CD4-positive, alpha-beta T cell (primary cell): ENCODE data around the gene MAP2K4. TPM values are rescaled to one million over a fixed set of nuclear protein-coding genes. Genes with fewer than 3 reads are reported as not detected.

ENCODE experiments used
- ATAC-seq: fragments of 200-7000 bp; cut with Tn5 transposase; one replicate; pipeline ENCODE4 v1.10.0; 2022; ENCODE audit warnings: mild to moderate bottlenecking; ENCODE audit not compliant: poor library complexity
- CTCF ChIA-PET: fragments of 350-600 bp; sonication (Branson Sonifier 250); formaldehyde crosslinking; loops from one replicate; lab custom pipeline; 2021; ENCODE audit warnings: antibody characterized with exemption, inconsistent platforms; lab: Charles Lee
- POLR2A ChIA-PET: fragments of 350-600 bp; sonication (Branson Sonifier 250); formaldehyde crosslinking; loops from one replicate; lab custom pipeline; 2021; ENCODE audit warnings: antibody characterized with exemption, inconsistent platforms; lab: Charles Lee
- DNase-seq, 14 experiments: peaks; one replicate each; pipeline ENCODE4 v3.0.0-alpha.2; 2013 to 2020; ENCODE audit warnings: mixed read lengths in 2 of 14
- H3K27ac ChIP-seq, 2 donors: one replicate each; pipeline versions ENCODE4 v1.5.1 to v1.7.0; 2013; ENCODE audit warnings: low read length in 2 of 2, low read depth in 1 of 2, mild to moderate bottlenecking in 1 of 2
- H3K27me3 ChIP-seq, 2 experiments: 1 replicate in 1 of 2; 2 replicates in 1 of 2; pipeline versions ENCODE4 v1.6.1 to v1.7.0; 2013; ENCODE audit warnings: low read length in 2 of 2, control low read depth in 1 of 2, mild to moderate bottlenecking in 1 of 2, moderate library complexity in 1 of 2; ENCODE audit not compliant: insufficient read depth in 2 of 2, control insufficient read depth in 1 of 2
- H3K36me3 ChIP-seq: one replicate; pipeline ENCODE4 v1.6.1; 2013; ENCODE audit warnings: low read length, control low read depth; ENCODE audit not compliant: insufficient read depth
- H3K4me1 ChIP-seq: one replicate; pipeline ENCODE4 v1.6.1; 2013; ENCODE audit warnings: low read length, control low read depth; ENCODE audit not compliant: insufficient read depth
- H3K4me3 ChIP-seq: one replicate; pipeline ENCODE4 v1.5.1; 2013; ENCODE audit warnings: mild to moderate bottlenecking, low read length, moderate library complexity
- H3K9me3 ChIP-seq, 2 experiments: 1 replicate in 1 of 2; 2 replicates in 1 of 2; pipeline versions ENCODE4 v1.6.1 to v1.7.0; 2013; ENCODE audit warnings: low read length in 2 of 2, mild to moderate bottlenecking in 2 of 2, control low read depth in 1 of 2, moderate library complexity in 1 of 2; ENCODE audit not compliant: control insufficient read depth in 1 of 2, insufficient read depth in 1 of 2
- H3K27ac Mint-ChIP-seq: one replicate; pipeline ENCODE4 v1.8.0; 2020; ENCODE audit warnings: mixed read lengths
- H3K27me3 Mint-ChIP-seq: one replicate; pipeline ENCODE4 v1.8.0; 2021; ENCODE audit warnings: mixed read lengths
- H3K36me3 Mint-ChIP-seq: one replicate; pipeline ENCODE4 v1.8.0; 2021; ENCODE audit warnings: low read depth, mixed read lengths
- H3K4me1 Mint-ChIP-seq: one replicate; pipeline ENCODE4 v1.8.0; 2021; ENCODE audit warnings: low read depth, mixed read lengths
- H3K4me3 Mint-ChIP-seq: one replicate; pipeline ENCODE4 v1.8.0; 2020; ENCODE audit warnings: mild to moderate bottlenecking, mixed read lengths
- H3K9me3 Mint-ChIP-seq: one replicate; pipeline ENCODE4 v1.8.0; 2020; ENCODE audit warnings: mixed read lengths
- intact Hi-C, 2 experiments: fragments of 100-400 bp; cut with DNase I in 1 of 2; cut with micrococcal nuclease in 1 of 2; formaldehyde crosslinking; loops; one replicate each; pipeline versions ENCODE4 v1.15.1 to v1.9.0; 2023 to 2025; cut with DNase I, micrococcal nuclease
- microRNA-seq: library from miRNA; unstranded; fragments of <30 nt; microRNA quantifications from one replicate; pipeline ENCODE4 v1.2.0, GENCODE V29; 2021; ENCODE audit warnings: borderline microRNAs expressed, borderline replicate concordance
- total RNA-seq, 174 experiments: library from RNA in 2 of 174; stranded (reverse) in 2 of 174; gene quantifications; one replicate each; pipeline ENCODE4 v1.2.3 and lab custom pipeline; 2021 to 2026
- TF ChIP-seq, protein P1 (sequence below): fragments of 200-600 bp; IDR thresholded peaks from one replicate; pipeline ENCODE4 v1.8.0; 2022; ENCODE audit warnings: antibody characterized with exemption, mild to moderate bottlenecking

Gene MAP2K4
- total RNA-seq, 2 experiments from 2014 or later, result 22.4 to 22.6 TPM

- ChIA-PET POLR2A (no interaction called here), CTCF (no interaction called here)
- peaks cover 6% of the 10 kb centered on the region for H3K9me3 Mint-ChIP-seq
- TF ChIP-seq, protein P1, sequence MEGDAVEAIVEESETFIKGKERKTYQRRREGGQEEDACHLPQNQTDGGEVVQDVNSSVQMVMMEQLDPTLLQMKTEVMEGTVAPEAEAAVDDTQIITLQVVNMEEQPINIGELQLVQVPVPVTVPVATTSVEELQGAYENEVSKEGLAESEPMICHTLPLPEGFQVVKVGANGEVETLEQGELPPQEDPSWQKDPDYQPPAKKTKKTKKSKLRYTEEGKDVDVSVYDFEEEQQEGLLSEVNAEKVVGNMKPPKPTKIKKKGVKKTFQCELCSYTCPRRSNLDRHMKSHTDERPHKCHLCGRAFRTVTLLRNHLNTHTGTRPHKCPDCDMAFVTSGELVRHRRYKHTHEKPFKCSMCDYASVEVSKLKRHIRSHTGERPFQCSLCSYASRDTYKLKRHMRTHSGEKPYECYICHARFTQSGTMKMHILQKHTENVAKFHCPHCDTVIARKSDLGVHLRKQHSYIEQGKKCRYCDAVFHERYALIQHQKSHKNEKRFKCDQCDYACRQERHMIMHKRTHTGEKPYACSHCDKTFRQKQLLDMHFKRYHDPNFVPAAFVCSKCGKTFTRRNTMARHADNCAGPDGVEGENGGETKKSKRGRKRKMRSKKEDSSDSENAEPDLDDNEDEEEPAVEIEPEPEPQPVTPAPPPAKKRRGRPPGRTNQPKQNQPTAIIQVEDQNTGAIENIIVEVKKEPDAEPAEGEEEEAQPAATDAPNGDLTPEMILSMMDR, result no peak
- DNase-seq (no peak), ATAC-seq (no peak)
- H3K9me3 ChIP-seq, result peaks cover 3 to 7% of the 10 kb centered on the region in 2 experiments
- no peak overlapping the region for H3K27ac Mint-ChIP-seq
- peaks cover 0 to 2% of the 10 kb centered on the region in 2 experiments for H3K27me3 ChIP-seq
- intact Hi-C loops, result no loop called here
- no peaks in the 10 kb centered on the region for H3K4me1 Mint-ChIP-seq
- no peak overlapping the region for H3K4me3 ChIP-seq
- H3K36me3 ChIP-seq, result no peaks in the 10 kb centered on the region
- no peak overlapping the region for H3K4me3 Mint-ChIP-seq
- no peak overlapping the region for H3K27ac ChIP-seq
- no peaks in the 10 kb centered on the region for H3K4me1 ChIP-seq
- no peaks in the 10 kb centered on the region for H3K36me3 Mint-ChIP-seq
- peaks cover 15% of the 10 kb centered on the region for H3K27me3 Mint-ChIP-seq
Measured at GRCh38 chr17:12193144-12193735, 172.6 kb downstream of the MAP2K4 start.

Small RNA genes within 50 kb of the gene (microRNA-seq; reads per million reads assigned to microRNA genes)
- 345 reads per million, percentile 77 among the genes with 10 or more reads in this experiment for gene MIR744

Other genes starting within 250 kb of the MAP2K4 start
- gene ZNF18, start 23.4 kb upstream of the MAP2K4 start, total RNA-seq, result 10 to 100 TPM; 11.4 to 11.5 TPM